Stimulated activated naive CD8-positive, alpha-beta T cell treated with anti-CD3 and anti-CD28 coated beads, Interleukin-15, Interleukin-2, amounts not matched to agents 100 ng/mL and 50 ng/mL, for 24 hours (primary cell): Measurements from ENCODE around the gene MCTS1.
"Not testable (repeated sequence)": the region's sequence is repeated elsewhere in the genome, so short reads cannot be mapped to it uniquely, and the experiment has no call there.

Source experiments
- H3K27ac Mint-ChIP-seq: one replicate; pipeline ENCODE4 v1.8.0; 2021; ENCODE audit warnings: mild to moderate bottlenecking, mixed read lengths
- H3K27me3 Mint-ChIP-seq: one replicate; pipeline ENCODE4 v1.8.0; 2021; ENCODE audit warnings: mixed read lengths
- H3K36me3 Mint-ChIP-seq: one replicate; pipeline ENCODE4 v1.8.0; 2021; ENCODE audit warnings: low read depth, mixed read lengths
- H3K4me1 Mint-ChIP-seq: one replicate; pipeline ENCODE4 v1.8.0; 2021; ENCODE audit warnings: low read depth, mixed read lengths
- H3K4me3 Mint-ChIP-seq: one replicate; pipeline ENCODE4 v1.8.0; 2021; ENCODE audit warnings: mild to moderate bottlenecking, mixed read lengths
- H3K9me3 Mint-ChIP-seq: one replicate; pipeline ENCODE4 v1.8.0; 2021; ENCODE audit warnings: mixed read lengths

Gene MCTS1

DNA sequence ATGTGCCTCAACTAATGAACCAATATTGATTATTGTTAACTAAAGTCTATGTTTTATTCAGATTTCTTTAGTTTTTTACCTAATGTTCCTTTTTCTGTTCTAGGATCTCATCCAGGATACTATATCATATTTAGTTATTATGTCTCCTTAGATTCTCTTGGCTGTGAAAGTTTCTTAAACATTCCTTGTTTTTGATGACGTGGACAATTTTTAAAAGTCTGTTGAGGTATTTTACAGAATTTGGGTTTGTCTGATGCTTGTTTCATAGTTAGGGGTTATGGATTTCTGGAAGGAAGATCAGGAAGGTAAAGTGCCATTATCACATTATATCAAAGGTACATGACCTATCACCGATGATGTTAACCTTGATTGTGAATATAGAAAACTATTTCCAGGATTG lies 18.2 kb upstream of the MCTS1 start:
- no peaks in the 10 kb centered on the region for H3K36me3 Mint-ChIP-seq
- no peaks in the 10 kb centered on the region for H3K4me1 Mint-ChIP-seq
- no peaks in the 10 kb centered on the region for H3K27me3 Mint-ChIP-seq
- H3K27ac Mint-ChIP-seq, result no peak overlapping the region
- H3K4me3 Mint-ChIP-seq, result no peak overlapping the region
- H3K9me3 Mint-ChIP-seq, result no peaks in the 10 kb centered on the region

DNA sequence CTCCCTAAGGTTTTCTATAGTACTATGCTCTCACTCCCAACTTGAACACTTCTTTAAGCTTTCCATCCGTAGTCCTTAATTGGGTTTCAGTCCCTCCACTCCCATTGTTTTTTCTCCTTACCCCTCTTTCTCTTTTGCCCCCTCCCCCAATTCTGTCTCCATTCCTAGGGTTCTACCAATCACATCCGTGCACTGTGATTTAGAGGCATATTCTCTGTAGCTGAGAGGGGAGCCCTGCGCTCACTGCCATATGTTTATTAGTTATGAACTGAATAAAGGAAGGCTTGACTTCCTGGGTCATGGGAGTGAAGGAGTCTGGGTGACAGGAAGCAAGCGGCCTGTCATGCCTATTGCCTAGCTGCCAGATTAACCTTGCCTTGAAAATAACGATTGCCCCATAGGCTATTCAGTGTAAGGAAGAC lies 471 bp downstream of the MCTS1 start:
- Mint-ChIP-seq H3K27me3 (no peaks in the 10 kb centered on the region), H3K9me3 (no peaks in the 10 kb centered on the region), H3K4me1 (peaks cover 13% of the 10 kb centered on the region), H3K4me3 (peak overlapping the region; percentile 95), H3K27ac (peak overlapping the region; percentile 96), H3K36me3 (peaks cover 16% of the 10 kb centered on the region)

DNA sequence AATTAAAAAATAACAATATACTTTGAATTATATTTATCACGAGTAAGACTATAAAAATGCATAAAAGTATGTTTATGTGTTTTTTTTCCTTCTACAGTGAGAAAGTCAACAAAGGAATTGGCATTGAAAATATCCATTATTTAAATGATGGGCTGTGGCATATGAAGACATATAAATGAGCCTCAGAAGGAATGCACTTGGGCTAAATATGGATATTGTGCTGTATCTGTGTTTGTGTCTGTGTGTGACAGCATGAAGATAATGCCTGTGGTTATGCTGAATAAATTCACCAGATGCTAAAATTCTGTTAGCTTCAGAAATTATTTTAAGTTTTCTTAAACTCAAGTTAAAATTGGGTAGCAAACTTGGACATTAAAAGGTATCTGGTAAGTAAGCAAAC lies 8.2 kb downstream of the MCTS1 start:
- Mint-ChIP-seq H3K27me3 (no peaks in the 10 kb centered on the region), H3K9me3 (no peaks in the 10 kb centered on the region), H3K27ac (no peak overlapping the region), H3K36me3 (peaks cover 48% of the 10 kb centered on the region), H3K4me1 (no peaks in the 10 kb centered on the region), H3K4me3 (no peak overlapping the region)

DNA sequence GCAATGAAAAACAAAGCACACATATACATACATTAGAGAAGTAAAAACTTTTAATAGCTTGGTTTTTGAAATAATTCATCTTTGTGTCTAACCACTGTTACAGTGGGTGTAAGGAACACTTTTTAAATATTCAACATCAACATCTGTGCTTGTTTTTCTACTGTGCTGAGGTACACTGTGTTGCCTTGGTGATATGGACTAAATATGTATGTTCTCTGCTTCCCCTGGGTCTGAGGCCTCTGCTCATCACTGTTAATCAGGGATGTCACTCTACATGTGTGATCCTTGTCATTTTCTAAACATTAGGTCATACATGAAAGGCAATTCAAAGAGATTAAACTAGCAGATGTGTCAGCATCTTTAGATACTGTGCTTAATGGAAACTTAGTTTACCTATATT lies 10.9 kb downstream of the MCTS1 start:
- Mint-ChIP-seq H3K36me3 (peaks cover 34% of the 10 kb centered on the region), H3K27ac (no peak overlapping the region), H3K27me3 (no peaks in the 10 kb centered on the region), H3K4me3 (no peak overlapping the region), H3K4me1 (peaks cover 5% of the 10 kb centered on the region), H3K9me3 (no peaks in the 10 kb centered on the region)

DNA sequence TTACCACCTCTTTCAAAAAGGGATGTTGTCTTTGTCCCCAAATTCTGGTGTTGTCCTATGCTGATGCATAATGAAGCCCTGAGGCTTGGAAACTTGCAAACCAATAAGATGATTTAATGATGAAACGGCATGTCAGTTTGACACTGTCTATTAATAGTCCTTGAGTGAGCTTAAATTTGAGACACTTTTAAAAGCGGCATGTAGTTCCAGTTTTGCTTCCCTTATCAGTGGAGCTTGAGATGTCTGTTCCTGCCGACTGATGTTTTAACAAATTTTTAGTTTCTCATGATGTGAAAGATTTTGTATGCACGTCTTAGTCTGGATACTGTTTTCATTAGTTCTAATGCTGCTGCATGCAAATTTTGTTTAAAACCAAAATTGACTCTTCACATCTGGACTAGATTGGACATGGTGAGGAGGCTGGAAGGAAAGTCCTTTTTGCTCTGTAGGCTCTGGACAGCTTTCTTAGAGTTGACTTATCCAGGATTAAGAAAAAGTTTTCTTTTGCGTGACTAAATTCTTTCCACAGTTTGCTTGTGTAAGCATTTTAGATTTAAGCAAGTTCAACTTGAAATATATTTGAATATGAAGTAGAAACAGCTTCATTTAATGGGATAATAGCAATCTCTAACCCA lies 14.2 kb downstream of the MCTS1 start:
- no peak overlapping the region for H3K4me3 Mint-ChIP-seq
- no peaks in the 10 kb centered on the region for H3K27me3 Mint-ChIP-seq
- no peak overlapping the region for H3K27ac Mint-ChIP-seq
- peaks cover 25% of the 10 kb centered on the region for H3K36me3 Mint-ChIP-seq
- no peaks in the 10 kb centered on the region for H3K9me3 Mint-ChIP-seq
- peaks cover 6% of the 10 kb centered on the region for H3K4me1 Mint-ChIP-seq

DNA sequence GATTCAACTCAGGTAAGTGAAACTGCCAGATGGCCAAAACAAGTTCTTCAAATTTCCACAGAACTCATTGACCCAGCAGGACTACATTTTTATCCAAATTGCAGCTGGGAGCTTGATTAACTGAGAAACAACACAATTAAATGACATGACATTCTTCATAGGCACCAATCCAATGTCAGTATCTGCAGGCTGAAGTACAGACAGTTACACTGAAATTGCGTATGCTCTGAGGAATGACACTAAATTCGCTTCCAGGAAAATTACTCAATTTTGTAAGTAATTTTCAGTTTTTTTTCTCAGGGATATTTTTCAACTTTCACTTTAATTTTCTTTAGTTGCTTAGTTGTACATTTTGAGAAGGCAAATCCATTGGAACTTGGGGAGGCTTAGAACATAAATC lies 21.5 kb downstream of the MCTS1 start:
- H3K9me3 Mint-ChIP-seq, result no peaks in the 10 kb centered on the region

DNA sequence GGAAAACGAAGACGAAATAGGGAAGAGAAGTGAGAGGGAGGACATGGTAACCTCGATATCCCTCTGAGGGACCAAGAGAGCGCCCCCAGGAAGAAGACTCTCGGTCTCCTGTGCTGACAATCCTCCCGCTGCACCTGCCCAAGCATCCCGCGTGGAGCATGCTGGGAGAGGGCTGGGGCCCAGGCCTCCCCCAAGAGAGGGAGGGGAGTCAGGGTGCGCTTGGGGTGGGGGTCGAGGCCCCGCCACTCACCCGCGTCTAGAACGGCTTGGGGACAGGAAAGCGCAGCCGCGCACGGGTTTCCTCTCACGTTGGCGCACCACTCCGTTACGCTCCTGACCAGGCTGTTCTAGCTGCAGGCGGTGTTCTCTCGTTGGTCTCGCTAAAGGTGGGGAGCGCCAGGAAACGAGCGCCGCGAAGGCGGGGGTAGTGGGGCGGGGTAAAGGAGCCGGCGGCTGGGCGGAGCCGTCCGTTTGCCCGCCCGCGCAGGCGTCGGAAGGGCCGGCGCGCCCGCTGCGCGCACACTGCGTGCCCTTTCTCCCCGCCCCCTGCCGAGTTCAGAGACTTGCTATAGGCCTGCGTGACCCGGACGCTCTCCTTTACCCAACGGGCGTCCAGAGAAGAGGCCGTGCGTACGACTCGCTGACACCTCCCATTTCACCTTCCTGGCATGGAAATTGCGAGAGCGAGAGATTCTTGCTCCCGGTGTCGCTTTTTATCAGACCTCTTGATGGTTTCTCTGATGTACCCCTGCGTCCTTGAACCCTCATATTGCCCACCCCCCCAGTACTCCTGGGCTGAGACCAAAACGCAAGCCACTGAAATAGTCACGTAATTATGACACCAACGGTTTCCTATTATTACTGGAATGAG lies 26.0 kb downstream of the MCTS1 start, which contains the start of gene C1GALT1C1:
C1GALT1C1 (minus strand) TSS at position 388 of the 871 bp plus-strand sequence. CDS start 2,888 bp downstream, outside the sequence.
- peaks cover 4% of the 10 kb centered on the region for H3K36me3 Mint-ChIP-seq
- no peaks in the 10 kb centered on the region for H3K27me3 Mint-ChIP-seq
- peak within 1 kb of the TSS; percentile 95 for H3K4me3 Mint-ChIP-seq
- peaks cover 33% of the 10 kb centered on the region for H3K4me1 Mint-ChIP-seq
- H3K27ac Mint-ChIP-seq, result peak within 1 kb of the TSS; percentile 97
- H3K9me3 Mint-ChIP-seq, result no peaks in the 10 kb centered on the region

More for the DNA sequence above, 21.5 kb downstream of the MCTS1 start:
- Mint-ChIP-seq H3K4me1 (peaks cover 30% of the 10 kb centered on the region), H3K4me3 (no peak overlapping the region), H3K27ac (no peak overlapping the region), H3K36me3 (peaks cover 12% of the 10 kb centered on the region), H3K27me3 (no peaks in the 10 kb centered on the region)

DNA sequence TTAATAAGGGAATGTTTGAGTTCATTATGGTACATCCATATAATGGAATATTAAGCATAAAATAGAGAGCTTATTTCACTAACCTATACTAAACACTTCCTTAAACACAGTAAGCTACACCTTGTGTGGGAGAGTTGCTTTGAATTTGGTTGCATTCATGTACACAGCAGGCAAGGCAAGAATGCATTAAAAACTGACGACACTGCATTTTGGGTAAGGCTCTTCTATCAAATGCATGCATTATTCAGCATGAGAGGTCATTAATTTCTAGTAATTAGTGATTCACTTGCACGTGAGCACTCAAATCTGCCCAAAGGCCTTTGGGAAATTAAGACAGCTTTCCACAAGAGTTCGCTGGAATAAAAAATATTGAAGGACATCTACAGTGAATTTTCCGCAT lies 34.7 kb downstream of the MCTS1 start:
- no peak overlapping the region for H3K27ac Mint-ChIP-seq
- no peaks in the 10 kb centered on the region for H3K36me3 Mint-ChIP-seq
- H3K27me3 Mint-ChIP-seq, result no peaks in the 10 kb centered on the region
- H3K4me1 Mint-ChIP-seq, result no peaks in the 10 kb centered on the region
- no peak overlapping the region for H3K4me3 Mint-ChIP-seq
- H3K9me3 Mint-ChIP-seq, result no peaks in the 10 kb centered on the region

DNA sequence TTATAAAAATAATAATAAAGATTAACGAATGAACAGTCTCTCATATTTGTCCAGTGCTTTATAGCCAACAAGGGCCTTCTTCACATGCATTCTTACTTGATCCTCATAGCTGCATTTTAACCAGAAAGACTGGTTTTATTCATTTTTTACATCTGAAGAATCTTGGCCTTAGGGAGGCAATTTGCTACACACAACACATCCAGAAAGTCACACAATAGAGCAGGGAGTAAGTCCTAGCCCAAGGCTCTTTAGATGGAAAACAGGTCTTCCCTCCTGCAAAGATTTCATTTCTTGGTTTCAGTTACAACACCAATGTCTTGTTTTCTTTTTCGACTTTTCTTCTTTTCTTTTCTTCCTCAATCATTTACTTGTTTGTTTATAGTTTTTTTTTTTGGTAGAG lies 39.0 kb downstream of the MCTS1 start:
- no peaks in the 10 kb centered on the region for H3K4me1 Mint-ChIP-seq
- H3K9me3 Mint-ChIP-seq, result no peaks in the 10 kb centered on the region
- no peak overlapping the region for H3K4me3 Mint-ChIP-seq
- no peak overlapping the region for H3K27ac Mint-ChIP-seq
- no peaks in the 10 kb centered on the region for H3K27me3 Mint-ChIP-seq
- no peaks in the 10 kb centered on the region for H3K36me3 Mint-ChIP-seq

DNA sequence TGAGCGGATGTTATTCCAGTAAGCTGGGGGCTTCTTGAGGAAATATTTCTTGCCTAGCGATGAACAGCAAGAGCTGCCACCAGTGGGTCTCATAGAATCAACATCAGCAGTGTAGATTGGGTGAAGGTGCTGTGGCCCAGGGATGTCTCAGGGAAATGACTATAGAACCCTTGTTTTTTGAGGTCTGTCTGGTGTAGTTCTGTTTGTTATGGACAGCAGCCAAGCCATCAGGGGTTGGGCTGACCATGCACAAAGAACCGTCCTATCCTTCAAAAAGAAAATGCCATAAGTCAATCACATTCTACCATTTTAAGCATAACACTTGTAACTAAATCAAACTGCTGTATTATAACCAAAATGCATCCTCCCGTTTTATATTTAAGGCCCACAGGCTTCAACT lies 43.2 kb downstream of the MCTS1 start:
- H3K4me3 Mint-ChIP-seq, result no peak overlapping the region
- H3K4me1 Mint-ChIP-seq, result peaks cover 12% of the 10 kb centered on the region
- H3K36me3 Mint-ChIP-seq, result peaks cover 5% of the 10 kb centered on the region
- H3K27me3 Mint-ChIP-seq, result no peaks in the 10 kb centered on the region
- H3K27ac Mint-ChIP-seq, result no peak overlapping the region
- no peaks in the 10 kb centered on the region for H3K9me3 Mint-ChIP-seq

DNA sequence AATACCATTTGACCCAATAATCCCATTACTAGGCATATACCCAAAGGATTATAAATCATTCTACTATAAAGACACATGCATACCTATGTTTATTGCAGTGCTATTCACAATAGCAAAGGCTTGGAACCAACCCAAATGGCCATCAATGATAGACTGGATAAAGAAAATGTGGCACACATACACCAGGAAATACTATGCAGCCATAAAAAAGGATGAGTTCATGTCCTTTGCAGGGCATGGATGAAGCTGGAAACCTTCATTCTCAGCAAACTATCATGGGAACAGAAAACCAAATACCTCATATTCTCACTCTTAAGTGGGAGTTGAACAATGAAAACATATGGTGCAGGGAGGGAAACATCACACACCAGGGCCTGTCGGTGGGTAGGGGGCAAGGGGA lies 48.4 kb downstream of the MCTS1 start:
- not testable (repeated sequence) for H3K9me3 Mint-ChIP-seq, H3K36me3 Mint-ChIP-seq, H3K4me3 Mint-ChIP-seq, H3K27me3 Mint-ChIP-seq, H3K27ac Mint-ChIP-seq
- peaks cover 16% of the 10 kb centered on the region for H3K4me1 Mint-ChIP-seq

DNA sequence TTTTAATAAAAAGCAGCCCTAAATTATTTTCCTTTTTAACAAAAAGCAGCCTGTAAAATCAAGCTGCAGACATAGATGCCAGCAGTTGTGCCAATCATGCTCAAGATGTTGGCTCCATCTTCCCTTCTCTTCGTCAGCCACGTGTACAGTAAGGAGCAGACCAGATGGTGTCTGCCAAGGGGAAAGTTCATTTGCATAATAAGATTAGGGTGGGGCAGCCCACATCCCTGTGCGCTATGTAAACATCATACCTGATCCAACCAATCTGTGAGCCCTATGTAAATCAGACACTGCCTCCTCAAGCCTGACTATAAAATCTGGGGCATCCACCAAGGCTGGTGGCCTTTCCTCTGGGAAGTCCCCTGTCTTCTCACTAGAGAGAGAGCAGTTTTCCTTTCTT lies 49.1 kb downstream of the MCTS1 start:
- Mint-ChIP-seq H3K27ac (peak overlapping the region; percentile 72), H3K36me3 (peaks cover 5% of the 10 kb centered on the region), H3K4me3 (no peak overlapping the region), H3K9me3 (no peaks in the 10 kb centered on the region), H3K27me3 (no peaks in the 10 kb centered on the region), H3K4me1 (peaks cover 16% of the 10 kb centered on the region)

DNA sequence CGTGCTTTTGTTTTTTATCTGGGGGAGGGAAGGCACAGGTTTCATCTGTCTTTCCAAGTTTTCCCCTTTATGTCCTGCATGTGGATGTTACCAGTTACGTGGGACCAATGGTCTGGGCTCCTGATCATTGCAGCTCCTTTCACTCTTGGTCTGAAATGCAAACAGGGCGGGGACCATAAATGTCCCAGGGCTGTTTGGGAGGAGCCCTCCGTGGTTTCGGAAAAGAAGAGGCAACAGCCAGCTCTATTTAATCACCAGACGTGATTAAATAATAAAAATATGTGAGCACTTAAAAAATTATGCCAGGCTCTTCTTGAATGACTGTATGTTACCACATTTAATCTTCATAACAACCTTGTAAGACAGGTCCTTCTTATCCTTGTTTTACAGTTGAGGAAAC lies 56.7 kb downstream of the MCTS1 start:
- Mint-ChIP-seq H3K9me3 (no peaks in the 10 kb centered on the region), H3K27ac (no peak overlapping the region), H3K27me3 (no peaks in the 10 kb centered on the region), H3K36me3 (no peaks in the 10 kb centered on the region), H3K4me1 (no peaks in the 10 kb centered on the region), H3K4me3 (no peak overlapping the region)
